ENCODE results near the gene LILRA6. TPM values are rescaled to one million over a fixed set of nuclear protein-coding genes. Genes with fewer than 3 reads are reported as not detected.
"Not testable (repeated sequence)": the region's sequence is repeated elsewhere in the genome, so short reads cannot be mapped to it uniquely, and the experiment has no call there.

The LILRA6 gene
- total RNA-seq, 1 experiment from 2014 or later, result not detected

DNA sequence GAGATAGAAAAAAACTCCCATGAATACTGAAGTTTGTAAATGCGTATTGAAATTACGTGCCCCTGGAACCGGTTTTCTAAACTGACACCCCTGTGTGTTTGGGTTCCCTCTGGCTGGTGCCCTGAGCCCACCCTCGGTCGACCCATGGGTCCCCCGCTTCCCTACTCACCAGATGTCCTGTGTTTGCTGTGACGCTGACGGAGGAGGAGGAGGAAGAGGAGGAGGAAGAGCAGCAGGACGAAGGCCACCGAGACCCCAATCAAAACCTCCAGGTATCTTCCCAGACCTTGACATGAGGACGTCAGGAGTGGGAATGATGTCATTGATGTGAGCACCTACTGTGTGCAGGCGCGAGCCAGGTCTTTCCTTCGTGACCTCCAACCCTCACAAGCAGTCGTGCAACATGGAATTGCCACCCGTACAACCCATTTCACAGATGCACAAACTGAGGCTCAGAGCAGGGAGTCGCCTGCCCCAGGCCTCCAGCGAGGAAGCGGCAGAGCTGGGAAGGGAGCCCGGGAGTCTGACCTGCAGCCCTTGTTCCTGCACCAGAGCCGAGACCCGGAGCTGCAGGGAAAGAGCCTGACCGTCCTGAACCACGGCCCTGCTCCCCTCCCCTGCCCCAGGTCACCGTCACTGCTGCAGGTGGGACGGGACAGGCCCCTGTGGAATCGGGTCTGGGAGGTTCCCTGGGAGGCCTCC lies 23.5 kb downstream of the LILRA6 start:
- Histone ChIP-seq H3K36me3 (ENCODE audit: low read depth) (no peaks in the 10 kb centered on the region), H3K4me2 (no peak overlapping the region), H3F3A (ENCODE audit: insufficient read depth, low read depth) (0 out of 2 replicates have a peak, but pooled peaks cover 5% of the 10 kb centered on the region), H3K79me2 (ENCODE audit: low read depth) (no peaks in the 10 kb centered on the region), H3K4me1 (replicated peaks; ENCODE audit: insufficient read depth) (no peaks in the 10 kb centered on the region), H3K9me2 (ENCODE audit: insufficient read depth) (no peaks in the 10 kb centered on the region), H2AFZ (no peak overlapping the region), H4K20me1 (ENCODE audit: insufficient read depth) (no peaks in the 10 kb centered on the region), H3K9me3 (ENCODE audit: insufficient read depth, low read depth) (no peaks in the 10 kb centered on the region), H3K27ac (no peak overlapping the region), H3K27me3 (ENCODE audit: insufficient read depth, low read depth) (peaks cover 11% of the 10 kb centered on the region; the same call in 1 of the 2 replicates), H3K4me3 (no peak overlapping the region)
- ChIA-PET POLR2A (ENCODE audit: unreplicated experiment) (no interaction called here), CTCF (no interaction called here)
- BruUV-seq (replicated peaks), result no TSS peak
- no peak for TF ChIP-seq EZH2 (IDR thresholded peaks at IDR 0.05; ENCODE audit: low read depth)
- TF ChIP-seq CTCF (conservative IDR thresholded peaks at IDR 0.05), result no peak
- DNase-seq, result no peak
- intact Hi-C loops (cut with micrococcal nuclease; ENCODE audit: unreplicated experiment), result loop anchor here (2.0 kb wide), 1 partner anchor 22 kb away; no protein-coding TSS in a partner anchor

- Histone ChIP-seq H3K9me3 (ENCODE audit: insufficient read depth, low read depth) (no peaks in the 10 kb centered on the region), H3K4me2 (no peak overlapping the region), H3K4me1 (replicated peaks; ENCODE audit: insufficient read depth) (no peaks in the 10 kb centered on the region), H3F3A (ENCODE audit: insufficient read depth, low read depth) (0 out of 2 replicates have a peak, but pooled peaks cover 5% of the 10 kb centered on the region), H3K79me2 (ENCODE audit: low read depth) (no peaks in the 10 kb centered on the region), H2AFZ (no peak overlapping the region), H3K36me3 (ENCODE audit: low read depth) (no peaks in the 10 kb centered on the region), H3K27ac (no peak overlapping the region), H3K4me3 (no peak overlapping the region), H3K27me3 (ENCODE audit: insufficient read depth, low read depth) (peaks cover 11% of the 10 kb centered on the region; the same call in 1 of the 2 replicates), H4K20me1 (ENCODE audit: insufficient read depth) (no peaks in the 10 kb centered on the region), H3K9me2 (ENCODE audit: insufficient read depth) (no peaks in the 10 kb centered on the region)
- BruUV-seq (replicated peaks), result no TSS peak
- DNase-seq, result no peak
- intact Hi-C loops (cut with micrococcal nuclease; ENCODE audit: unreplicated experiment), result loop anchor here (2.0 kb wide), 1 partner anchor 23 kb away; no protein-coding TSS in a partner anchor
- POLR2A ChIA-PET (ENCODE audit: unreplicated experiment), result no interaction called here
- CTCF ChIA-PET, result no interaction called here
- TF ChIP-seq CTCF (conservative IDR thresholded peaks at IDR 0.05) (no peak), EZH2 (IDR thresholded peaks at IDR 0.05; ENCODE audit: low read depth) (no peak)
Measured at GRCh38 chr19:54218259-54218658, 24.3 kb downstream of the LILRA6 start.

- H3K27ac ChIP-seq; H3K4me3 ChIP-seq; H3K36me3 ChIP-seq (ENCODE audit: low read depth); DNase-seq; H2AFZ ChIP-seq; POLR2A ChIA-PET (ENCODE audit: unreplicated experiment); H3K4me1 ChIP-seq (replicated peaks; ENCODE audit: insufficient read depth); H3K79me2 ChIP-seq (ENCODE audit: low read depth); CTCF ChIA-PET; H3F3A ChIP-seq (ENCODE audit: insufficient read depth, low read depth); H3K9me3 ChIP-seq (ENCODE audit: insufficient read depth, low read depth); H4K20me1 ChIP-seq (ENCODE audit: insufficient read depth); H3K4me2 ChIP-seq; H3K9me2 ChIP-seq (ENCODE audit: insufficient read depth); BruUV-seq (replicated peaks): not testable (repeated sequence)
- peaks cover 11% of the 10 kb centered on the region; the same call in 1 of the 2 replicates for H3K27me3 ChIP-seq (ENCODE audit: insufficient read depth, low read depth)
- intact Hi-C loops (cut with micrococcal nuclease; ENCODE audit: unreplicated experiment), result loop anchor here (2.0 kb wide), 1 partner anchor 23 kb away; no protein-coding TSS in a partner anchor
Measured at GRCh38 chr19:54217517-54218247, 24.9 kb downstream of the LILRA6 start.
